Esophagus squamous epithelium (tissue), 4 donors: Measurements from ENCODE around the gene TNFSF8.

Experiments
- CTCF ChIP-seq, 6 experiments: fragments of 450-650 bp in 4 of 6; fragments of 200-600 bp in 2 of 6; sonication (generic) in 2 of 6; IDR thresholded peaks; one replicate each; pipeline ENCODE4 v1.5.1; 2016 to 2019; ENCODE audit warnings: antibody characterized with exemption in 6 of 6, mild to moderate bottlenecking in 4 of 6, moderate library complexity in 4 of 6
- POLR2A ChIP-seq, 4 donors: fragments of 450-650 bp; IDR thresholded peaks; one replicate each; pipeline ENCODE4 v1.6.1; 2017; ENCODE audit warnings: antibody characterized with exemption in 4 of 4, mild to moderate bottlenecking in 4 of 4, moderate library complexity in 3 of 4

DNA sequence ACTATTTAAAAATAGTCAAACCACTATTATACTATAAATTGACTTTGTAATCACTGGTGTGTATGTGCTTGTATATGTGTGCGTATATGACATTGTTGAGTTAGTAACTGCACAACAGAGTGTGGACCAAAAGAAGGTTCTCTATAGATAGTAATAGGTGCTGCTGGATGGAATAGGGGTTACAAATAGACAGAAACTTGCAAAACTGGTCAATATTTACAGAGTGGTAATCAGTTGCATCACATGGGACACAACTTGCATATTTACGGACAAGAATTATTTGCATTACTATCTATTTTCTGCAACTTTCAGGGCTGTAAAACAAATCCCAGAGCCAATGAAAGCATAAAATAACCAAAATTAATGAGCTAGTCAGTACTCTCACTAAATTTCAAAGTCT lies 42.4 kb downstream of the TNFSF8 start:
- TF ChIP-seq CTCF (IDR thresholded peaks at IDR 0.05) (no peak), POLR2A (IDR thresholded peaks at IDR 0.05) (no peak)
